HEK293T (cell line): ENCODE results near the gene ZSCAN5A.
"Not testable (repeated sequence)": the region's sequence is repeated elsewhere in the genome, so short reads cannot be mapped to it uniquely, and the experiment has no call there.

ENCODE experiments used
- CTCF ChIA-PET: fragments of 350-600 bp; formaldehyde crosslinking; extraction: SDS; loops from one replicate; lab custom pipeline; 2021; ENCODE audit warnings: antibody characterized with exemption, inconsistent platforms; lab: Yijun Ruan, JAX
- POLR2A ChIA-PET: fragments of 350-600 bp; formaldehyde crosslinking; extraction: SDS; loops from one replicate; lab custom pipeline; 2020; ENCODE audit warnings: antibody characterized with exemption, inconsistent platforms; lab: Yijun Ruan, JAX
- DNase-seq: peaks from one replicate; pipeline ENCODE4 v3.0.0; 2012; ENCODE audit warnings: mixed read lengths; ENCODE audit errors: extremely low spot score
- ARNT ChIP-seq: fragments of 450-650 bp; IDR thresholded peaks from 2 replicates; pipeline ENCODE4 v1.6.1; 2017; ENCODE audit warnings: mild to moderate bottlenecking
- BHLHE40 ChIP-seq: fragments of 450-650 bp; IDR thresholded peaks from 2 replicates; pipeline ENCODE4 v1.6.1; 2016; ENCODE audit warnings: mild to moderate bottlenecking, moderate library complexity, borderline replicate concordance
- CTBP1 ChIP-seq: fragments of 450-650 bp; IDR thresholded peaks from 2 replicates; pipeline ENCODE4 v1.6.1; 2016; ENCODE audit warnings: borderline replicate concordance
- ELF4 ChIP-seq: fragments of 450-650 bp; IDR thresholded peaks from 2 replicates; pipeline ENCODE4 v1.6.1; 2017; ENCODE audit warnings: antibody characterized with exemption
- FOXA1 ChIP-seq: fragments of 450-650 bp; IDR thresholded peaks from 2 replicates; pipeline ENCODE4 v1.6.1; 2016; ENCODE audit warnings: mild to moderate bottlenecking
- FOXK2 ChIP-seq: fragments of 450-650 bp; IDR thresholded peaks from 2 replicates; pipeline ENCODE4 v1.6.1; 2016; ENCODE audit warnings: mild to moderate bottlenecking
- FOXM1 ChIP-seq: fragments of 450-650 bp; IDR thresholded peaks from 2 replicates; pipeline ENCODE4 v1.6.1; 2017; ENCODE audit warnings: mild to moderate bottlenecking, borderline replicate concordance
- HDGF ChIP-seq: fragments of 450-650 bp; IDR thresholded peaks from 2 replicates; pipeline ENCODE4 v1.6.1; 2017; ENCODE audit warnings: antibody characterized with exemption, borderline replicate concordance
- L3MBTL2 ChIP-seq: fragments of 450-650 bp; conservative IDR thresholded peaks from 2 replicates; pipeline ENCODE4 v1.6.1; 2016; ENCODE audit warnings: mild to moderate bottlenecking
- LEF1 ChIP-seq: fragments of 450-650 bp; IDR thresholded peaks from 2 replicates; pipeline ENCODE4 v1.6.1; 2017; ENCODE audit warnings: mild to moderate bottlenecking, borderline replicate concordance
- NFRKB ChIP-seq: fragments of 450-650 bp; IDR thresholded peaks from 2 replicates; pipeline ENCODE4 v1.6.1; 2016; ENCODE audit warnings: mild to moderate bottlenecking, moderate library complexity
- PKNOX1 ChIP-seq: fragments of 450-650 bp; IDR thresholded peaks from 2 replicates; pipeline ENCODE4 v1.6.1; 2016
- SP1 ChIP-seq: fragments of 450-650 bp; IDR thresholded peaks from 2 replicates; pipeline ENCODE4 v1.6.1; 2017
- SUZ12 ChIP-seq: fragments of 450-650 bp; IDR thresholded peaks from 2 replicates; pipeline ENCODE4 v1.6.1; 2016; ENCODE audit warnings: mild to moderate bottlenecking
- TARDBP ChIP-seq: fragments of 450-650 bp; IDR thresholded peaks from 2 replicates; pipeline ENCODE4 v1.6.1; 2016
- ZNF384 ChIP-seq: fragments of 450-650 bp; IDR thresholded peaks from 2 replicates; pipeline ENCODE4 v1.6.1; 2016

The ZSCAN5A gene

DNA sequence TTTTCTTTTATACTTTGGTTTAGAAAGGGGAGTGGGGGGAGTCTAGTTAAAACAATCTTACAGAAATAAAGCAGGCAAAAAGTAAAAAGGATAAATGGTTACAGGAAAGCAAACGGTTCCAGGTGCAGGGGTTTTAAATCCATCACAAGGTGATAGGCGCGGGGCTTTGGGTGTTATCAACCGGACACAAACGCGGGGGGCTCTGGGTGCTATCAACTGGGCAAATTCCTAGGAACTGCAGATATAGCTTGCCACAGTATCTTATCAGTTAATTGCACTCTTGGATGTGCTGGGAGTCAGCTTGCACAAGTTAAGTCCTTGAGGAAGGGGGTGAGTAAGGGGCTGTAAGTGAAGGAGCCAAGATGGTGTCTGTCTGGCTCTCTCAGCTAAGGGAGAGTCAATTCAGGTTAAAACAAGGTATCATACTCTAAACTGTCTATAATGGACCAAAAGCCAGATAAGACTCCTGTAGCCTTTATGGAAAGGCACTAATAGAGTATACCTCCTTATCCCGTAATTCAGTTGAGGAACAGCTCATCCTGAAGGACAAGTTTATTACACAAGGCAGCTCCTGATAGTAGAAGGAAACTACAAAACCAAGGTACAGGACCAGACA, 32.6 kb upstream of the ZSCAN5A start:
- POLR2A ChIA-PET: no interaction called here
- CTCF ChIA-PET: no interaction called here
- DNase-seq: no peak
- TF ChIP-seq BHLHE40: no peak
- no peak for TF ChIP-seq SUZ12
- TF ChIP-seq FOXM1: no peak
- no peak for TF ChIP-seq L3MBTL2
- TF ChIP-seq FOXA1: no peak
- TF ChIP-seq ARNT: no peak

DNA sequence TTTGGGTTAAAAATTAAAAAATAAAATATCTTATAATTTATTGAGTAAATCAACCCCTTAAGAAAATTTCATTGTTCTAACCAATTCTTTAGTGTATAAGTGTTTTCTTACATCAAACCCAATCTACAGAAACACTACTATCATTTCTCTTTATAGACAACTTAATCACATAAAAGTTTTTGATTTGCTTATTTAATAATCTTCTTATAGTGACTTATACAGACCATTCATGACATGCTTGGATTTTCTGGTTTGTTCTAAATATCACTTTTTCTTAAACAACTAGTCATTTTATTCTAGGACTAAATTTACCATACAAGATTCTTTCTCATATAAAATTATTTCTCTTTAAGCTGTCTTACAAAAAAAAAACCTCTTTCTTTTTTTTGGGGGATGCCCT, 27.3 kb upstream of the ZSCAN5A start:
- CTCF ChIA-PET: no interaction called here
- POLR2A ChIA-PET: no interaction called here
- DNase-seq: no peak
- no peak for TF ChIP-seq L3MBTL2

GRCh38 chr19:56339031-56339430, 24.4 kb upstream of the ZSCAN5A start:
- CTCF ChIA-PET, DNase-seq, POLR2A ChIA-PET: not testable (repeated sequence)

- DNase-seq, POLR2A ChIA-PET, CTCF ChIA-PET: not testable (repeated sequence)
These were observed 22.4 kb upstream of the ZSCAN5A start for GRCh38 chr19:56337077-56337476.

DNA sequence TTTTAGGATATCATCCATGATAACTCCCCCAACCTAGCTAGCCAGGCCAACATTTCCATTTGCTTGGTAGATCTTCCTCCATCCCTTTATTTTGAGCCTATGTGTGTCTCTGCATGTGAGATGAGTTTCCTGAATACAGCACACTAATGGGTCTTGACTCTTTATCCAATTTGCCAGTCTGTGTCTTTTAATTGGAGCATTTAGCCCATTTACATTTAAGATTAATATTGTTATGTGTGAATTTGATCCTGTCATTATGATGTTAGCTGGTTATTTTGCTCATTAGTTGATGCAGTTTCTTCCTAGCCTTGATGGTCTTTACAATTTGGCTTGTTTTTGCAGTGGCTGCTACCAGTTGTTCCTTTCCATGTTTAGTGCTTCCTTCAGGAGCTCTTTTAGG, 20.7 kb upstream of the ZSCAN5A start:
- CTCF ChIA-PET: interaction anchor here (1.0 kb wide), 1 partner anchor 82 kb away, joined by 9 read pairs; no protein-coding TSS in a partner anchor
- DNase-seq, POLR2A ChIA-PET: not testable (repeated sequence)

- ChIA-PET CTCF (interaction anchor here (0.6 to 1.2 kb wide), 8 partner anchors 13 to 1758 kb away, joined by 3 to 14 read pairs (median 3); no protein-coding TSS in a partner anchor), POLR2A (interaction anchor here (0.5 kb wide), 1 partner anchor 19 kb away, joined by 3 read pairs; the partner anchor contains the start of gene ZSCAN5A)
- peak; percentile 32 for DNase-seq
- TF ChIP-seq SP1 (no peak), NFRKB (no peak), PKNOX1 (no peak)
These were observed 18.9 kb upstream of the ZSCAN5A start for GRCh38 chr19:56333506-56333905.

GRCh38 chr19:56332695-56333094, 18.1 kb upstream of the ZSCAN5A start:
- no peak for DNase-seq
- TF ChIP-seq BHLHE40: no peak
- TF ChIP-seq ELF4: no peak
- TF ChIP-seq HDGF: no peak
- no peak for TF ChIP-seq SP1
- no peak for TF ChIP-seq LEF1
- no peak for TF ChIP-seq ARNT
- no peak for TF ChIP-seq SUZ12
- no peak for TF ChIP-seq NFRKB
- no peak for TF ChIP-seq CTBP1
- TF ChIP-seq FOXM1: no peak
- no peak for TF ChIP-seq FOXK2
- TF ChIP-seq ZNF384: no peak
- TF ChIP-seq FOXA1: no peak
- ChIA-PET CTCF (interaction anchor here (0.6 to 1.2 kb wide), 5 partner anchors 79 to 266 kb away, joined by 3 to 14 read pairs (median 5); no protein-coding TSS in a partner anchor), POLR2A (no interaction called here)

DNA sequence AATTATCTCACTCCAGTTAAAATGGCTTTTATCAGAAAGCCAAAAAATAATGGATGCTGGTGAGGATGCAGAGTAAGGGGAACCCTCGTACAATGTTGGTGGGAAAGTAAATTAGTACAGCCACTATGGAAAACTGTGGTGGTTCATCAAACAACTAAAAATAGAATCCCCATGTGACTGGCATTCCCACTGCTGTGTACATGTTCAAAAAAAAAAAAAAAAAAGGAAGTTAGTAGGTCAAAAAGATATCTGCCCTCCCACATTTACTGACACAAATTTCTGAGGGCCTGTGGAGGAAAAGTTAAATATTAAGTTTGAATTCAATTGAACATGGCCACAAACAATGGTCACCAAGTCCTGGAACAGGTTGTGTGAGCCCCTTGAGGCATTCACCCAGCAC, 9.8 kb upstream of the ZSCAN5A start:
- no peak for DNase-seq
- CTCF ChIA-PET: no interaction called here
- POLR2A ChIA-PET: no interaction called here
- TF ChIP-seq HDGF: no peak
- no peak for TF ChIP-seq SP1
- TF ChIP-seq CTBP1: no peak
- no peak for TF ChIP-seq ARNT
- no peak for TF ChIP-seq ELF4
- no peak for TF ChIP-seq FOXM1
- TF ChIP-seq FOXA1: no peak
- no peak for TF ChIP-seq LEF1

GRCh38 chr19:56321989-56322440, 7.4 kb upstream of the ZSCAN5A start:
- ChIA-PET POLR2A (no interaction called here), CTCF (no interaction called here)
- DNase-seq: no peak
- no peak for TF ChIP-seq PKNOX1
- TF ChIP-seq TARDBP: no peak
- TF ChIP-seq FOXA1: no peak
- TF ChIP-seq ELF4: no peak
- no peak for TF ChIP-seq NFRKB
- no peak for TF ChIP-seq FOXM1
- TF ChIP-seq ARNT: no peak
- TF ChIP-seq FOXK2: no peak
- no peak for TF ChIP-seq HDGF
